PC-9 (cell line): ENCODE measurements around the gene PVALB.

ENCODE experiments used
- EZH2 ChIP-seq: fragments of 200-600 bp; sonication (generic); IDR thresholded peaks from 2 replicates; pipeline ENCODE4 v1.8.0; 2017; ENCODE audit warnings: antibody characterized with exemption, low read depth
- TF ChIP-seq, protein P1 (sequence below): fragments of 200-600 bp; sonication (generic); conservative IDR thresholded peaks from 2 replicates; pipeline ENCODE4 v1.6.1; 2017; ENCODE audit warnings: mixed run types, antibody characterized with exemption, mild to moderate bottlenecking, moderate library complexity

DNA sequence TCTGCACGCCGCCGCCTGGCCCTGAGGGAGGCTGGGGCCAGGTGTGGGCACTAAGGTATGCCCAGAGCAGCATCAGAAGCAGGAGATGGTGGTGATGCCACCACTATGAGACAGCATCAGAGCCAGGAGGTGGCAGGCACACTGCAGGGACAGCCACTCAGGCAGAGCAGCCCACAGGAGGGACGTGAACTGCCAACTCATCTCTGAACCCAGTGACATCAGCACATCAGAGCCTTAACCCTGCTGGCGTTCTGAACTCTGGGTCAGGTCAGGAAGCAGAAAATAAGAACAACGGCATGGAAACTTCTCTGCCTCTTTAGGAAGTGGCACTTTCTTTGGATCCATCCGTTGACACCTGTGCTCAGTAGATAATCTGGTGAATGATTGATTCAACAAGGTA, 26.2 kb downstream of the PVALB start:
- TF ChIP-seq, protein P1, sequence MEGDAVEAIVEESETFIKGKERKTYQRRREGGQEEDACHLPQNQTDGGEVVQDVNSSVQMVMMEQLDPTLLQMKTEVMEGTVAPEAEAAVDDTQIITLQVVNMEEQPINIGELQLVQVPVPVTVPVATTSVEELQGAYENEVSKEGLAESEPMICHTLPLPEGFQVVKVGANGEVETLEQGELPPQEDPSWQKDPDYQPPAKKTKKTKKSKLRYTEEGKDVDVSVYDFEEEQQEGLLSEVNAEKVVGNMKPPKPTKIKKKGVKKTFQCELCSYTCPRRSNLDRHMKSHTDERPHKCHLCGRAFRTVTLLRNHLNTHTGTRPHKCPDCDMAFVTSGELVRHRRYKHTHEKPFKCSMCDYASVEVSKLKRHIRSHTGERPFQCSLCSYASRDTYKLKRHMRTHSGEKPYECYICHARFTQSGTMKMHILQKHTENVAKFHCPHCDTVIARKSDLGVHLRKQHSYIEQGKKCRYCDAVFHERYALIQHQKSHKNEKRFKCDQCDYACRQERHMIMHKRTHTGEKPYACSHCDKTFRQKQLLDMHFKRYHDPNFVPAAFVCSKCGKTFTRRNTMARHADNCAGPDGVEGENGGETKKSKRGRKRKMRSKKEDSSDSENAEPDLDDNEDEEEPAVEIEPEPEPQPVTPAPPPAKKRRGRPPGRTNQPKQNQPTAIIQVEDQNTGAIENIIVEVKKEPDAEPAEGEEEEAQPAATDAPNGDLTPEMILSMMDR, result 0 out of 2 replicates have a peak, but pooled peaks have one; percentile 21
- no peak for TF ChIP-seq EZH2
